ENCODE measurements around the gene MMEL1.

DNA sequence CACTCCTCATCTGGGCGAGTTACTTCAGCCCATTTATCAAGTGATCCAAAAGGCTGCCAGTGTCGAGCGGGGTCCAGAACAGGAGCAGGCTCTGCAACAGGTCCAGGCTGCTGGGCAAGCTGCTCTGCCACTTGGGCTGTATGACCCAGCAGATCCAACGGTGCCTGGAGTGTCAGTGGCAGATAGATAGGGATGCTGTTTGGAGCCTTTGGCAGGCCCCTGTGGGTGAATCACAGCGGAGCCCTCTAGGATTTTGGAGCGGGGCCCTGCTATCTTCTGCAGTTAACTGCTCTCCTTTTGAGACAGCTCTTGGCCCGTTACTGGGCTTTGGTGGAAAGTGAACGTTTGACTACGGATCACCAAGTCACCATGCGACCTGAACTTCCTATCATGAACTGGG, 7.5 kb downstream of the MMEL1 start:
- TF ChIP-seq, protein P1, sequence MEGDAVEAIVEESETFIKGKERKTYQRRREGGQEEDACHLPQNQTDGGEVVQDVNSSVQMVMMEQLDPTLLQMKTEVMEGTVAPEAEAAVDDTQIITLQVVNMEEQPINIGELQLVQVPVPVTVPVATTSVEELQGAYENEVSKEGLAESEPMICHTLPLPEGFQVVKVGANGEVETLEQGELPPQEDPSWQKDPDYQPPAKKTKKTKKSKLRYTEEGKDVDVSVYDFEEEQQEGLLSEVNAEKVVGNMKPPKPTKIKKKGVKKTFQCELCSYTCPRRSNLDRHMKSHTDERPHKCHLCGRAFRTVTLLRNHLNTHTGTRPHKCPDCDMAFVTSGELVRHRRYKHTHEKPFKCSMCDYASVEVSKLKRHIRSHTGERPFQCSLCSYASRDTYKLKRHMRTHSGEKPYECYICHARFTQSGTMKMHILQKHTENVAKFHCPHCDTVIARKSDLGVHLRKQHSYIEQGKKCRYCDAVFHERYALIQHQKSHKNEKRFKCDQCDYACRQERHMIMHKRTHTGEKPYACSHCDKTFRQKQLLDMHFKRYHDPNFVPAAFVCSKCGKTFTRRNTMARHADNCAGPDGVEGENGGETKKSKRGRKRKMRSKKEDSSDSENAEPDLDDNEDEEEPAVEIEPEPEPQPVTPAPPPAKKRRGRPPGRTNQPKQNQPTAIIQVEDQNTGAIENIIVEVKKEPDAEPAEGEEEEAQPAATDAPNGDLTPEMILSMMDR (IDR thresholded peaks at IDR 0.05), result no peak
- TF ChIP-seq POLR2A (IDR thresholded peaks at IDR 0.05; ENCODE audit: low read depth) (no peak), POLR2AphosphoS5 (IDR thresholded peaks at IDR 0.05) (no peak)
